Mesodermal cell (in vitro differentiated cells): Measurements from ENCODE around the gene VWA8.
"Not testable (repeated sequence)": the region's sequence is repeated elsewhere in the genome, so short reads cannot be mapped to it uniquely, and the experiment has no call there.

Experiments used
- H3K27ac ChIP-seq: 2 replicates; pipeline ENCODE4 v1.7.0; 2013; ENCODE audit warnings: mild to moderate bottlenecking, low read depth, low read length, moderate library complexity; ENCODE audit not compliant: severe bottlenecking
- H3K36me3 ChIP-seq: 2 replicates; pipeline ENCODE4 v1.7.1; 2013; ENCODE audit warnings: mild to moderate bottlenecking, low read length, moderate library complexity; ENCODE audit not compliant: control insufficient read depth, insufficient read depth
- H3K4me1 ChIP-seq: one replicate; pipeline ENCODE4 v1.7.1; 2013; ENCODE audit warnings: mild to moderate bottlenecking, low read length; ENCODE audit not compliant: insufficient read depth, control insufficient read depth, poor library complexity, severe bottlenecking
- H3K4me3 ChIP-seq: 2 replicates; pipeline ENCODE4 v1.7.0; 2013; ENCODE audit warnings: low read length, control low read depth, mild to moderate bottlenecking; ENCODE audit not compliant: insufficient read depth, poor library complexity, severe bottlenecking; ENCODE audit errors: extremely low read depth
- H3K9me3 ChIP-seq: 2 replicates; pipeline ENCODE4 v1.7.1; 2013; ENCODE audit warnings: mild to moderate bottlenecking, low read length, moderate library complexity; ENCODE audit not compliant: control insufficient read depth
- WGBS, 2 experiments: methylation state at CpG; one replicate each; pipeline ENCODE4 v1.1.5; 2013; ENCODE audit warnings: missing lambda C conversion rate in 2 of 2; ENCODE audit not compliant: insufficient coverage in 2 of 2; 5-methylcytosine and 5-hydroxymethylcytosine counted together

The VWA8 gene

DNA sequence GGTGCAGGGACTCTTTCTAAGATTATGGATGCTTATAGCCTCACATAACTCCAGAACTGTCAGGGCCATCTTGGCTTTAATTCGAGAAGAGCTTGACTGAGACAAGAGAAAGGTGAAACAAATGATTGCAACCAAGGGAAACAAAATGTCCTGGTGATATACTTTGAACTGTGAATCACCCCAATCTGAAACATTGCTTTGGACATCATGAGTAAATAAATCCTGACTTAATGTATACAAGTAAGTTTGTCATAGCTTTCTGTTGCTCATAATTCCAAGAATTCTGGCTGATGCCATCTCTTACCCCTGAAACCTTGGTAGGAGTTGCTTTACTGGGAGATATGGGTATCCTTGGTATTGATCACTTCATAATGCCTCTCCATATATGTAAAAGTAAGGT lies 5.8 kb upstream of the VWA8 start:
- no peaks in the 10 kb centered on the region for H3K9me3 ChIP-seq
- H3K4me1 ChIP-seq: peaks cover 6% of the 10 kb centered on the region
- H3K36me3 ChIP-seq: no peaks in the 10 kb centered on the region
- no peak overlapping the region for H3K4me3 ChIP-seq
- WGBS, 2 experiments: 86% methylated on average over 1 of the region's 1 CpG; no CpG with 5 or more reads in 1 of the 2 experiments
- no peak overlapping the region for H3K27ac ChIP-seq

DNA sequence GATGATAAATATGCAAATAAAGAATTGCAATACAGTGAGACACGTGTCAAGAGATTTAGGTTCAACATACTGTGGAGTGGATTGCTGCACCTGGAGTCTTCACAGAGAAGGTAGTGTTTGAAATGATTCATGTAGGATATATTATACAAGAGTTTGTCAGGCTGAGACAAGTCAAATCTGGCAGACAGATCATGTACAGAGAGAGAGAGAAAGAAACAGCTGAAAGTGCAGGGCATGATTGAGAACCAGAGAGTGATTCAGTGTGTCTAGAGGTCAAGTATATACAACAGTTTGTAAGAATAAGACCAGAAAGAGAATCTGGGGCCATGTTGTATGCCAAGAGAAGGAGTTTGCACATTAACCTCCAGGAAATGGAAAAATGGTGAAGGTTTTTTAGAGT lies 2.1 kb upstream of the VWA8 start:
- Histone ChIP-seq H3K9me3 (no peaks in the 10 kb centered on the region), H3K36me3 (no peaks in the 10 kb centered on the region), H3K27ac (no peak overlapping the region), H3K4me3 (no peak overlapping the region), H3K4me1 (no peaks in the 10 kb centered on the region)
- WGBS, 2 experiments: 71 to 100% methylated on average over 1 of the region's 1 CpG

DNA sequence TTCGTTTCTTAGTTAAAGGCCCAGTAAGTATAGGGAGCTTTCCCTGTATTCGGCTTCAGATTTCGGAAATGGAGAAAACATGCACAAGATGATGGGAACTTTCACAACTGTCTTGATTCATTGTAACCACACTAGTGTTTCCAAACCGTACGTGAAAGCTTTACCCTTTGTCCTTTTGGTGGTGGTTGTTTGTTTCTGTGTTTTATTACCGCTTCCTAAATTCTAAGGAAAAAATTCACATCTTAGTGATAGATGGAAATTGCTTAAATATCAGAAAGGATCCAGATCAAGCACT lies 504 bp upstream of the VWA8 start:
- Histone ChIP-seq H3K4me3 (peak overlapping the region; percentile 71), H3K36me3 (no peaks in the 10 kb centered on the region), H3K27ac (peak overlapping the region; percentile 3), H3K4me1 (no peaks in the 10 kb centered on the region), H3K9me3 (no peaks in the 10 kb centered on the region)
- WGBS, 2 experiments: 49 to 57% methylated on average over 3 of the region's 6 CpGs

DNA sequence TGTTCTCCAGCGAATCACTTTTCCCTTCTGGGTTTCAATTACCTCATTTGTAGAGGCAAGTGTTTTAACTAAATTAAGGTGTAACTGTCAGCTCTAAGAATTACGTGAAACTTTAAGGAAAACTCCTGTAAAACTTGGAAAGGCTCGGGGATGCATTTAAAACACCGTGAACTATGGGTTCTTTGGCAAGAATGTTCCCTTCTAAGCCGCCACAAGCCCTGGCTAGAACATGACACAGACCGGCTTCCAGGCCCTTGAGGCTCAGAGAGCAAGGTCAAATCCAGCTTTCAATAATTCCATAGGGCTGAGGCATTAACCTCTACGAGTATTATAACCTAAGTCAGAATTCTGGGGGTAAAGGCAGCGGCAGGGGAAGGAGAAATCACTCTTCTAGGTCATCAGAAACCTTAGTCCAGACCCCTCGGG lies 685 bp downstream of the VWA8 start:
- Histone ChIP-seq H3K4me3 (peak overlapping the region; percentile 71), H3K9me3 (no peaks in the 10 kb centered on the region), H3K36me3 (no peaks in the 10 kb centered on the region), H3K4me1 (no peaks in the 10 kb centered on the region), H3K27ac (no peak overlapping the region)
- 25 to 31% methylated on average over 6 to 8 of the region's 9 CpGs for WGBS, 2 experiments

DNA sequence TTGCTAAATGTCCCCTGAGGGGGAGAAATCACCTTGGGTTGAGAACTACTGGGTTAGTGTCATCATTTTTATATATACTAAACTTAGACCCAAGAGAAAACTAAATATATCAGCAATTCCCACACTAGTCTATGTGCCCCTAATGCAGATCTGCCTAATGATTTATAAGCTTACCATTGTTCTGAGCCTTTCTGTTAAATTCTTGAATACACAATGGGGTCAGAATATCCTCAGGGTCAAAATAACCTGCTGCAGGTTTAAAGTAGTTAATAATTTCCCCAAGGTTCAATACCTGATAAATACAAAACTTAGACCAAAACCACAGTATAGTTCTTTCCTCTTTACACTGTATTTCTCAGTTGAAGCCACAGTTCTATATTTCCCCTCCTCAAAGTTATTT lies 4.6 kb downstream of the VWA8 start:
- Histone ChIP-seq H3K4me1 (no peaks in the 10 kb centered on the region), H3K27ac (no peak overlapping the region), H3K36me3 (no peaks in the 10 kb centered on the region), H3K4me3 (no peak overlapping the region), H3K9me3 (no peaks in the 10 kb centered on the region)

DNA sequence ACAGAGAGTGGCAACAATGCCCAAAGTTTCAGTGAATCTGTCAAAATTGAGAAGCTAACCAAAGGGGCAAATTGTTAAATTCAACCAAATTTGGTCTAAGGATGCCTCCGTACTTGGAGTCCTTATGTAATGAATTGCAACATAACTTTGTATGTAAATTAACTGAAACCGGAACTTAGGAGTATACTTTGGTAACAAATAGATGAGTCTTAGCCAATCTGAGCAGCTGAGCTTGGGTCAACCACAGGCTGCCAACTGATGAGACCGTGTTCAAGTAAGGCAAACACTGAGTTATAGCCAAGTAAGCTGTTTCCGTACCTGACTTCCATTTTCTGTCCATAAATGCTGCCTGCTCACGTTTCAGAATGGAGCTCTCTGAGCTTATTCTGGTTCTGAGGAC lies 5.3 kb downstream of the VWA8 start:
- Histone ChIP-seq H3K9me3 (no peaks in the 10 kb centered on the region), H3K27ac (no peak overlapping the region), H3K4me3 (no peak overlapping the region), H3K36me3 (no peaks in the 10 kb centered on the region), H3K4me1 (no peaks in the 10 kb centered on the region)
- WGBS, 2 experiments: 89 to 97% methylated on average over 5 of the region's 5 CpGs

DNA sequence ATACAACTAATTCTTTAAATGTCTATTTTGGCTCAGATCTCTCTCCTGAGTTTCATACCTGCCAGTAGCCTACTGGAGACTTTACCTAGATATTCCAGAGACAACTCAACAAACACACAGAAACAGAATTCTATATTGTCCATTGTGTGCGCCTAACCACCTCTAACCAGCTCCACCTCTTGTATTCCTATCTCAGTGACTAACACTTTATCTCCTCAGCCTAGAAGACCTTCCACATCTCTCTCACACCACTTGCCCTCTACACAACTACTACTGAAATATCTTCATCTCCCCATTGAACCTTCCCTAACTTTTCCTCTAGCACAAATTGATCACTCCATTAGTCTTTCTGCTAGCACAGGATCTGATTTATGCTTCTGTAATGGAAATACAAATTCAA lies 6.7 kb downstream of the VWA8 start:
- Histone ChIP-seq H3K9me3 (no peaks in the 10 kb centered on the region), H3K27ac (no peak overlapping the region), H3K4me1 (no peaks in the 10 kb centered on the region), H3K4me3 (no peak overlapping the region), H3K36me3 (no peaks in the 10 kb centered on the region)
- 100% methylated on average over 1 of the region's 1 CpG for WGBS, 2 experiments

DNA sequence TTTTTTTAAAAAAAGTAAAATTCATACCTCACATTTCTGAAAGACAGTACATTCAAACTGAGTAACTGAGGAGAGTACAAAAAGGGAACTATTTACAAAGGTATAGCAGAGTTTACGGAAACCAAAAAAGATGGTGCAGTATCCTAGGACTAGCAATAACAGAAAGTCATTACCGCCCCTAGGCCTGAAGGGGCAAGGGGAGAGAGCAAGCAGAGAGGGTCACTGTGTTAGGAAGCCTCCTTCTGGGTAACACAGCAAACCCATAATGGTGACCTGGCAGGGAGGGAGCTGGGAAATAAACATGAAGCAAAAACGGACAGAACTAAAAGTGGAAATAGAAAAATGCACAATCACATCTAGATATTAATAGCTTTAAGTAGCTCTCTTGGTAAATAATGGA lies 8.2 kb downstream of the VWA8 start:
- Histone ChIP-seq H3K4me3 (no peak overlapping the region), H3K27ac (no peak overlapping the region), H3K9me3 (no peaks in the 10 kb centered on the region), H3K4me1 (no peaks in the 10 kb centered on the region), H3K36me3 (no peaks in the 10 kb centered on the region)
- WGBS, 2 experiments: 94 to 100% methylated on average over 2 of the region's 3 CpGs

DNA sequence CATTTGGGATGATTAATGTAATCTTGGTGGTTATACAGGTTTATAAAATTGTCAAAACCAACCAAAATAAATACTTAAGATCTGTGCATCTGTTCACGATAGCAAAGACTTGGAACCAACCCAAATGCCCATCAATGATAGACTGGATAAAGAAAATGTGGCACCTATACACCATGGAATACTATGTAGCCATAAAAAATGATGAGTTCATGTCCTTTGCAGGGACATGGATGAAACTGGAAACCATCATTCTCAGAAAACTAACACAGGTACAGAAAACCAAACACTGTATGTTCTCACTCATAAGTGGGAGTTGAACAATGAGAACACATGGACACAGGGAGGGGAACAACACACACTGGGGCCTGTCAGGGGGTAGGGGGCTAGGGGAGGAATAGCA lies 11.8 kb downstream of the VWA8 start:
- not testable (repeated sequence) for H3K27ac ChIP-seq, H3K4me1 ChIP-seq, H3K36me3 ChIP-seq, H3K9me3 ChIP-seq, H3K4me3 ChIP-seq
- WGBS, 2 experiments: no CpG with 5 or more reads among the region's 1 CpG

DNA sequence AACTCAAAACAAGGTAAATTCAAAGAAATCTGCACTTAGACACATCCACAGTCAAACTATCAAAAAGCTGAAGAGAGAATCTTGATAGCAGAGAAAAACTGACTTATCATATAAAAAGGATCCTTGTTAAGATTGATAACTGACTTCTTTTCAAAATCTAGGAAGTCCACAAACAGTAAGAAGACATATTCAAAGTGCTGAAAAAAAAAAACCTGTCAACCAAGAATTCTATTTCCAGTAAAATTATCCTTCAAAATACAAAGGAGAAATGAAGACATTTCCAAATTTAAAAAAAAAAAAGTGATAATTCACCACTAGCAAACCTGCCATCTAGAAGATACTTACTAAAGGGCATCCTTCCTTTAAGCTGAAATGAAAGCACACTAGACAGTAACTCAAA lies 15.0 kb downstream of the VWA8 start:
- Histone ChIP-seq H3K4me3 (no peak overlapping the region), H3K36me3 (no peaks in the 10 kb centered on the region), H3K4me1 (peaks cover 4% of the 10 kb centered on the region), H3K9me3 (no peaks in the 10 kb centered on the region), H3K27ac (no peak overlapping the region)

DNA sequence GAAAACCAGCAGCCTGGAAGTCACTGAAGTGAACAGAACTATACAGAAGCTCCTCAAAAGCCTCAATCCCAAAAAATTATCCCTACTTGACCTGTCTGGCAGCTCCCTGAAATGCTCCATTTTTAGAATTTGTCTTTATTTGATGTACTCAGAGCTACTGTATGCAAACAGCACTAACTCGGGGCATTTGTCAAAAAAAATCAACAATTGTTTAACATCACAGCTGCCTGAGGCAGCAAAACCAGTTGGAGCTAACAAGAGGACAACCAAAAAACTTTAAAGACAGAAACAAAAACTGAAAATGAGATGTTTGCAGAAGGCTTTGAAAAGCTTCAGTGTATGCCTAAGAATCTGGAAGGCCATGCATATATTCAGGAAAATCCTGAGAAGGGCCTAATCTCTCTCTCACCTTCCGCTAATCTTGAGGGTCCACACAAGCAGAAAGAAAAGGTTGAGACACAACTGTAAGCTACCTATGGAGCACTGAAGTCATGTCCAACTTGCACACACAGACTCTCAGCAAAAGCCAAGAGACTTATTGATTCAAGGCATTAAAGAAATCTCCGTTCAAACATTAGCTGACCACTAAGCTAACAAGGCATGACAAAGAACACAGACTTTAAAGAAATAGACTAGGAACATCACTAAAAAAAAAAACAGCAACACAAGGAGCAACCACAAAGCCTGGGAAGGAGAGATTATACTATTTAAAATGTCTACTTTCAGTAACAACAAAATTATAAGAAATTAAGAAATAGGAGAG lies 16.1 kb downstream of the VWA8 start:
- H3K36me3 ChIP-seq: no peaks in the 10 kb centered on the region
- WGBS, 2 experiments: 60 to 93% methylated on average over 1 to 2 of the region's 3 CpGs
- no peaks in the 10 kb centered on the region for H3K9me3 ChIP-seq
- H3K4me3 ChIP-seq: no peak overlapping the region
- H3K4me1 ChIP-seq: peaks cover 4% of the 10 kb centered on the region
- H3K27ac ChIP-seq: no peak overlapping the region
